GM18909 (cell line): Measurements from ENCODE around the gene TEDC2.
A peak's percentile ranks its signal among the peaks of the same experiment; 100 is the strongest.

Source experiments
- ATAC-seq: cut with Tn5 transposase; IDR thresholded peaks from one replicate; pipeline ENCODE4 v1.9.1; 2021; ENCODE audit warnings: mild to moderate bottlenecking; ENCODE audit not compliant: unreplicated experiment, poor library complexity

TEDC2 gene

DNA sequence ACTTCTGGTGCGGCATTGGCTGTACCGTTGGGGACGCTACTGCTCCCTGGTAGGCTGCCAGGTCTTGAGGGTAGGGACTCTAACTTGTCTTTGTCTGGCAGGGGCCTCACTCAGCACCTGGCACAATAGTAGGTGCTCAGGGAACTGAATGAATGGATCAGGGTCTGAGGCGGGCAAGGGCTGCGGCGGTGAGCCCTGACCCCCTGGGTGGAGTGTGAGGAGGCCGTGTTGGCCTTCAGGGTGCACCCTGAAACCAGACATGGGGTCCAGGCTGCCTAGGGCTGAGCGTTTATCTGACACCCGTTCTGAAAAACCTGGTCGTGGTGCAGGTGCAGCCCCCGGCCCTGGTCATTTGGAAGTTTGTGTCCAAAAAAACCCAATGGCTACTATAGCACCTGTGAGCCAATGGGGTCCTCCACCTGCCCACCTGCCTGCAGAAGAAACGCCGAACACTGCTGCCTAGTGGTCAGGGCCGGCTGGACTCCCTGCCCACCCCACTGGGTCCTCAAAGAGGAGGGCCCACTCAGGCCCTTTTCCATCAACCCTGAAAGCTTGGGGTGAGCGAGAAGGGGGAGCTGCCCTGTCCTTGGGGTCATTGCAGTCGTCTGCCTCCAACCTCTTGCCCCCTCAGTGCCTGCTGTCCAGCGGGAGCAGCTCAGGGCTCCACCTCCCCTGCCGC, 49.0 kb downstream of the TEDC2 start:
- no peak for ATAC-seq

DNA sequence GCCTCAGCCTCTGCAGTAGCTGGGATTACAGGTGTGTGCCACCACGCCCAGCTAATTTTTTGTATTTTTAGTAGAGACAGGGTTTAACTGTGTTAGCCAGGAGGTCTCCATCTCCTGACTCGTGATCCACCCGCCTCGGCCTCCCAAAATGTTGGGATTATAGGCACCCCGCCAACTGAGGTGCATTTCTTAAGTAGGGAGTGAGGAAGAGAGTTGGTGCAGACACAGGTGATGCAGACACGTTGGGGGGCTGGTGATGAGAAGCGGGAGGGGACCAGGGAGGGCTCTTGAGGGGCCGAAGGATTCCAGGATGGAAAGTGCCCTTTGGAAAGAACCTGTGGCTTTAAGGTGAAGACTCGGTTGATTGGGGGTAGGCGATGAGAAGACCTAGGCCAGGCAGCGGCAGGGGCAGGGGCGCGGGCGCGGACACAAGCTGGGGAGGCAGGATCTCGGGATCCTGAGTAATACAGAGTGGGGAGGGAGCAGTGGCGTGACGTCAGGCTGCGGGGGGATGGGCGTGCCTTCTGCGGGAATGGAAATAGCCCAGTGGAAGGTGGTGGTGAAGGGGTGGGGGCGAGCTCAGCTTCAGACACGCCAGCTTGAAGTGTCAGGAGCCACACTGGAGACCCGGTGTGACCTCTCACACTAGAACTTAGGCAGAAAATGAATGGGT, 51.4 kb downstream of the TEDC2 start:
- no peak for ATAC-seq

DNA sequence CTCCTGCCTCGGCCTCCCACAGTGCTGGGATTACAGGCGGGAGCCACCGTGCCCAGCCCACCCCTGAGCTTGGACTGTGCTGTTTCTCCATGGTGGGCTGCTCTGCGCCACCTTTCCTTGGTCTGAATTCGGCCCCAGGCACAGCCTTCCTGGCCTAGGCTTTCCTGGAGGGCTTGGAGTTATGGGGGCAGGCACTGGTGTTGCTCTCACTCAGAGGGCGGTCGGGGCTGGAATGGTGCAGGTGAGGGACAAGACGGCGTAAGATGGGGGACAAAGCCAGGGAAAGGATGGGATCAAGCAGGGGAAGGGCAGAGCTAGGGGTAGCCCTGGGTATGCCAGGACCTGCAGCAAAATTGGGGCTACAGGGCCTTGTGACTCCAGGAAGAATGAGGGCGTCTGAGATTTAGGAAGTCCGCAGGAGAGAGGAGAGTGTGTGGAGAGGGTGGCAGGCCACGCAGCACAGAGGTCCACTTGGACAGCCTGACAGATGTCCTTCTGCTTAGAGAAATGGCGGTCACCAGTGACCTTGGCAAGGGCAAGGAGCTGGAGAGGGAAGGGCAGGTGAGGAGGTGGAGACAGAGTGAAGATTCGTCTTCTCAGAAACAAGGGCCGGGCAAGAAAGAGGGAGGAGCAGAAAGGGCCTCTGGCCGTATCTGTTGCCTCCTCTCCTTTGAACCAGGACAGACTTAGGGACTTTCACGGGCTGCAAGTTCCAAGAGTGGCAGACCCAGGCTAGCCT, 52.3 kb downstream of the TEDC2 start:
- ATAC-seq = no peak

DNA sequence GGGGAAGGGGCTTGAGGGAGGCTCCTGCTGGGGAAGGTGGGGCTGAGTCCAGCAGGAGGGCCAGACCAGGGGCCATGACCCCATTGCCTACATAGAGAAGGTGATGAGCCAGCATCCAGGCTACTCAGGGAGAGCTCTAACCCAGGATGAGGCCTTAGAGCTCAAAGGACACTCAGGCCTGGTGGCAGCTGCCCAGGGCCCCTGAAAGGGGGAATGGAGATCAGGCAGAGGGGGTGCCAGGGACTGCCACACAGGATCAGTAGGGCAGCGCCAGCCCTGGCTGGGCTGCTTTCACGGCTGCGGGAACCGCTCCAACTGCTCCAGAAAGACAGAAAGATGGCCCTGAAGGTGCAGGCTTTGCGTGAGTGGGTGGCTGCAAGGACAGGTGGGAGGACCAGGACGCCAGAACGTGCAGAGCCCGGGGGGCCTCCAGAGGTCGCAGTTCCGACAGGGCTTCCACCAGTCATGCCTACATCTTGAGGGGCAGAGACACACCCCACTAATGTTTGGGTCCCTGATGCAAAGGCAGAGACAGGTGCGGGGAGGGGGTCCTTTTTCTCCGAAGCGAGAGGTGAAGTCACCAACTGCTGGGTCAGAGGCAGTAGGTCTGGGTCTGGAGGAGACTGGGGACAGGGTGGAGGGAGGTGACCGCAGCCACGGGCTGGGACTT, 53.0 kb downstream of the TEDC2 start:
- ATAC-seq = no peak

DNA sequence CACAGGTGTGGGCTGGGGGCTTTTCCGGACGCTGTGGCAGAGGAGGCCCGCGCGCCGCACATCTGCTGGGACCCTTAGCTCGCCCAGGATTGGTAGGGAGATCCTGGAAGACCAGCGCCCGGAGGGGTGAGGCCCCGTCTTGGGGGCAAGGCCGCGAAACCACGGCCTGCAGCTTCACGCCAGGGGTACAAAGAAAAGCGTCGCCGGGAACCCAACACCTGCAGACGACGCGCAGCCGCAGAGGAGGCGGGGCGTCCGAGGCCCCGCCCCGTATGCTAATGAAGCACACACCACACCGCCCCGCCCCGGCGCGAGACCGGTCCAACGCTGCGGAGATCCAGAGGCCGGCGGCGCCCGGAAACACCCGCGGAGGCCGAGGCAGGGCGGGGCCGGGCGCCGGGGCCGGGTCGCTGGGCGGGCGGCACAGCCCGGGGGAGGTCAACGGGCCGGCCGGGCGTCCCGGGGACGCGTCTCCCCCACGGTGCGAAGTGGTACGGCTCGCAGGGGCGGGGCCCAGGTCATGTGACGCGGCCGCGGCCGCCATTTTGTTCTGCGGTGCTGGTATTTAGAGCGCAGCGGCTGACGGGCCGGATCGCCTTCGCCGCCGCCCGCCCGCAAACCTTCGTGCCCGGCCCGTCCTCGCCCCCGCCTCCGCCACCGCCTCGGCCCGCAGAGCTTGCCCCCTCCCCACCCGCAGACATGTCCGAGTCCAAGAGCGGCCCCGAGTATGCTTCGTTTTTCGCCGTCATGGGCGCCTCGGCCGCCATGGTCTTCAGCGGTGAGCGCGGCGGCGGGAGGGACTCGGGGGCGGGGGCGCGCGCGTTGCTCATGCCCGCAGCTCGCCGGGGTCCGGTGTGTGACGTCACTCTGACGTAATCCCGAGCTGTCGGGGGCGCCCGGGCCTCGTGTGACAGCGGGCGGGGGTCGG, 53.8 kb downstream of the TEDC2 start, which contains the start of gene ATP6V0C:
ATP6V0C (plus strand) TSS at position 548 of the 928 bp plus-strand sequence; CDS start at position 700, 152 bp downstream.
- ATAC-seq = peak; percentile 76
